ENCODE measurements around the gene HOXB5.
A peak's percentile ranks its signal among the peaks of the same experiment; 100 is the strongest.

Gene HOXB5

GRCh38 chr17:48578616-48579470 is 14.7 kb downstream of the HOXB5 start:
- no peak for TF ChIP-seq CTCF (IDR thresholded peaks at IDR 0.05; ENCODE audit: low read depth, low read length)
- no peak for DNase-seq (ENCODE audit: low read depth in 2 of 2)
- H3K4me3 ChIP-seq (replicated peaks in 1 of 2; ENCODE audit: low read depth in 2 of 2, low read length in 2 of 2), result peak overlapping the region; percentile 28 to 57

DNA sequence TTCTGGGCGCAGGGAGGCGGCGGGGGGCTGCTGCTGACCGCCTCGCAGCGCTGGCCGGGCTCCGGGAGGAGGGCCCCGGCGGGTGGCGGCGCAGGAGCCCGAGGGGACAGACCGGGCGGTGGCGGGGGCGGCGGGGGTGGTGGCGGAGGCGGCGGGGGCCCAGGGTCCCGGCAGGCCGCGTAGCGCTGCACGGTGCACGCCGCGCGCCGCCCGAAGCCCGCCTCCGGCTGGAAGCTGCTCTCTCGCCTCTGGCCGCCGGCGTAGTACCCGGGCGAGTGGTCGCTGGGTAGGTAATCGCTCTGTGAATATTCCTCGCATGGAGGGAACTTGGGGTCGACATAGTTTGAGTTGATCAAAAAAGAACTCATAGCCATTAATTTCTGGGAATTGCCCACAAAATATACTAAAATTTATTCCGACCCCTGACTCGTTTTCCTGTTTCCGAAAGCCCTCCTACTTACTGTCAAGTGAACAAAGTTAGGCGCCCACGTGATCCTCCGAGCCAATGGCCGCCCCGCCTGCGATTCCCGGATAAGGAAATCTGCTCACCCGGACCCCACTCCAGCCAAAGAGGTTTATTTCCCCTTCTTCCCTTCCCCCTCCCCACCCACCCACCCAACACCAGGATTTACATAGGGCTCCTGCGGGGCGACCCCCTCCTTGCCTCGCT is 15.5 kb downstream of the HOXB5 start, which contains the start of gene HOXB4:
TSS of gene HOXB4 (minus strand) at position 405 of the 670 bp plus-strand sequence. CDS start at position 374, 31 bp downstream.
- DNase-seq (ENCODE audit: low read depth in 2 of 2), result peak; percentile 46 to 60
- TF ChIP-seq CTCF (IDR thresholded peaks at IDR 0.05; ENCODE audit: low read depth, low read length), result no peak
- H3K4me3 ChIP-seq (replicated peaks in 1 of 2; ENCODE audit: low read depth in 2 of 2, low read length in 2 of 2), result peak within 1 kb of the TSS; percentile 28 to 57

DNA sequence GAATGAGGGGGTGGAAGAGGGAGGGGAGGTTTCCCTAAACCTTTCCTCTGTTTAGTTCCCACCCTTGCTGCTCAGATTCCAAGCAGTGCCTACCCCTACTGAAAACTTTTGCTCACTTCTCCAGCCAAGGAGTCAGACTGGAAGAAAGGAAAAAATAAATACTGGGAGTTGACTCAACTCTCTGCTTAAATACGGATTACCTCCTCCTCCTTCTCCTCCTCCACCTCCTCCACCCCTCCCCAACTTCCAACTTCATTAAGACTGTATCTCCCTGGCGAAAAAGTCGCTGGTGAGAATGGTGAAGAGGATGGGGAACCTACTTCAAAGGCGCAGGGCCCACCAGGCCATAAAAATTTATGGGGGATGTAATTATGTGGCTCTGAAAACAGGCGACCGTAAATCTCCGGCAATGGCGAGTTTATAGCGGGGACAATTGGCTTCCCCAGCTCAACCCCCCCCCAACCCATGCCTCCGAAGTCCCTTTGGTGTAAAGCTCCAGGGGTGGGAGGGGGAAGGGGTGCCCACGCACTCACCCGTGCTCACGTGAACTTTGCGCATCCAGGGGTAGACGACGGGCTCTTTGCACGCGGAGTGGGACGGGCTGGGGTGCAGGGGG is 16.1 kb downstream of the HOXB5 start:
- H3K4me3 ChIP-seq (replicated peaks in 1 of 2; ENCODE audit: low read depth in 2 of 2, low read length in 2 of 2), result peak overlapping the region; percentile 25 to 57
- TF ChIP-seq CTCF (IDR thresholded peaks at IDR 0.05; ENCODE audit: low read depth, low read length), result no peak
- DNase-seq (ENCODE audit: low read depth in 2 of 2), result no peak

- peak overlapping the region; percentile 25 to 57 for H3K4me3 ChIP-seq (replicated peaks in 1 of 2; ENCODE audit: low read depth in 2 of 2, low read length in 2 of 2)
- peak in 1 of 2 donors; percentile 40 for DNase-seq (ENCODE audit: low read depth in 2 of 2)
- TF ChIP-seq CTCF (IDR thresholded peaks at IDR 0.05; ENCODE audit: low read depth, low read length), result no peak
Observed at GRCh38 chr17:48576479-48577309, 16.9 kb downstream of the HOXB5 start.

DNA sequence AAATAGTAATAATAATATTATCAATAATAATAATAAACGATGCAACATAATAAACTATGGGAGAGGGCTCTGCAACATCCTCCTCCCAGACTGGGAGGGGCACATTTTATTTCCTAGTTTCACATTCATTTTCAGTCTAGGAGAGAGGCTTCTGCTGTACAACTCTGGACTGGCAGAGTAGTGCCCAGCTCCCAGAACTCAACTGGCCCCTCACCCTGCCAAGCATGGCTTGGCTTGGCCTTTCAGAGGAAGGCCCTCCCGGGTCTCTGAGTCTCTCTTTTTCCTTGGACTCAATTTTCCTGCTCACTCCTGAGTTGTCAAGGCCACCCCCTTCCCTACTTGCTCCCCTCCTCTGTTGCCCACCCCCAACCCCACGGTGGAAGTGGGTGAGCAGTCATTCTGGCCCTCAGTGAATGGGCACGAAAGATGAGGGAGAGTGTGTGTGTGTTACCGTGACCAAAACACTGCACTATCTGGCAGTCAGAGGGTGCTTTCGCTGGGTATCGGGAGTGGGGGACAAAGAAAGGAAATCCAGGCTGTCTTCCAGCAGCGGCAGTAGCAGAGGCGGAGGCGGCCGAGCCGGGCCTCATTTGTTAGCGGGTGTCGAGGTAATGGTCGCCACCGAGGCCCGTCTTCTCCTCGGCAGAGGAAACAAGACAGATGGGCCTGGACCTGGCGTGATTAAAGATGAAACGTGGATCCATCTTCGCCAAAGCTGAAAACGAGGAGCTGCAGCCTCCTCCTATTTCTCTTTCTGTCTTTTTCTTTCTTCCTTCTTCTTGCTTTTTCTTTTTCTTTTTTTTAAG is 17.7 kb downstream of the HOXB5 start:
- TF ChIP-seq CTCF (IDR thresholded peaks at IDR 0.05; ENCODE audit: low read depth, low read length), result no peak
- no peak overlapping the region for H3K4me3 ChIP-seq (replicated peaks in 1 of 2; ENCODE audit: low read depth in 2 of 2, low read length in 2 of 2)
- DNase-seq (ENCODE audit: low read depth in 2 of 2), result no peak

Measured in cardiac fibroblast (primary cell).